Measurements from ENCODE around the gene IRAK1.

IRAK1 gene

DNA sequence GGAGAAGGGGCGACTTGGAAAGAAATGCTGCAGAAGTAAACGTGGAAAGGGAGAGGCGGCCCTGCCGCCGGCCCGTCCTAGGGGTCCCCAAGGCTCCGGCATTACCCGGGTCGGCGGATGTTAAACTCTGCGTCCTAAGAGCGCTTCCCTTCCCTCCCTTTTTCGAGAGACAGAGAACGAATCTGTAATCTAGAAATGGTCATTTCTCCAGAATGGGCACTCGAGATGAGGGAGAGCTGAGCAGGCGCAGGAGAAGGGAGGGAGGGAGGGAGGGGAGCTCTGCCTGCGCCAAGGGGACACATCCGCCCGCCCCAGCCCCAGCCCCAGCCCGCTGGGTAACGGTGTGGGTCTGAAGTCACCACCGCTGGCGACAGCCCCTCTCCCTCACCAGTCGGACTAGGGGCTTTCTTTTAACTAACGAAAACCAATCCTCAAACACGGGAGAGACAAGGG lies 49.8 kb downstream of the IRAK1 start:
- DNase-seq: no peak

DNA sequence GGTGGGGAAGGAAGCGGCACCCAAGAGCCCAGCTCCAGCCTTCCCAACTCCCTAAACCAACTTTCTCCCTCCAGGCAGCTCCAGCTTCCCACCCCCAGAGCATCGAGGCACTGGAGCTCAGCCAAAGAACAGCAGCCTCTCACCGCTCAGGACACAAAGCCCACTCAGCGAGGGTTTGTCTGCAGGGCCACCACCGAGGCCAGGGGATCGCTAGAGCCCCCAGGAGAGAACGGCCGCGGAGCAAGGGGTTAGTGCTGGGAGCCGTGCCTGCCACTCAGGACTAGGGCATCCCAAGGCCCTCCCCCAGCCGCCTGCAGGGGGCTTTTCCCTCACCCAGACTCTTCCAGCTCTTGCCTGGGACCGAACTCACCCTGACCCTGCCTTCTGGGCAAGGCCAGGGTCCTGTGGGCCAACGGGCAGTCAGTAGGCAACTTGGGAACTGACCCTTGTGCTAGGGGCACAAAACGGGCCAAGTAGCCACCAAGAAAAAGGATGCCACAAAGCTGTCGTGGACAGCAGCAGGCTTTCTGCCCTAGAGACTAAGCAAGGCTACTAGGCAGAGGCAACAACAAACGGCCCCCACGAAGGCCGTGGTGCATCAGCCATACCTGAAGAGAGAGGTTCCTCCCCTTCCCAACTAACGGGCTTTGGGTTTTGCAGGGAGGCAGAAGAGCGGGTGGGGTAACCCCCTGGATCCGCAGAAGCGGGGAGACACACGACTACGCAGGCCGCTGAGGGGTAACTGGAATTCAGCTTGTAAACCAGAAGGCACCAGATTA lies 50.4 kb downstream of the IRAK1 start:
- DNase-seq: no peak

DNA sequence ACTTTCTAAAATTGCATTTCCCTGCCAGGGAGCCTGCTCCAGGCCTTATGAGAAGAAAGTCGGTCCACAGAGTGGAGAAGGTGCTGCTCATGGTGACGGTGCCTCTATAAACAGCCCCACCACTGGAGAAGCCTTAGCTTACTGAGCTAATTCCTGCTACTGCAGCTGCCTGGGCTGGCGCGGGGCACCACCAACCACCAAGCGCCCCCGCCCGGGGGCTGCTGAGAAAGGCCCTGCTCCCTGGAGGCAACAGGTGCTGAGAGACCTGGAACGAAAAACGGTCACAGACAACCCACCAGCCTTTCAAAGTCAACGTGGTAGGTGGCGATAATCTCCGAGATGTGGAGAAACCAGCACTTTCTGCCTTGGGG lies 51.0 kb downstream of the IRAK1 start:
- peak; percentile 70 for DNase-seq

DNA sequence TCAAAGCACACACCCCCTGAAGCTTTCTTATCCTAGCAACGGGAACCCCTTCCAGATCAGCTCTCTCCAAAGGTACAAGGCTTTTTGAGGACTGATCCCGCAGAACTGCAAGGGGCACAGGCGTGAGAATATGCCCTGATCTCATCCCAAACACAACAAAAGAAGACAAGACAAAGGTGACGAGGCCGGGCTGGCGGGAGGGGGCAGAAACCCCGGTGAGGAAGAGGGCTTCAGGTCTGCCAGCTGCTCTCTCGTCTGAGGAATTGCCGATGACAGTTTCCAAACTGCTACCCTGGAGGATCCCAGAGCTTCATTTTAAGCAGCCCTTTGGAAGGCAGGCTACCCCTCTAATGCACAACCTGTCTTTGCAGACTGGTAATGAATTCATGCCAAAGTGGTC lies 51.4 kb downstream of the IRAK1 start:
- DNase-seq: no peak

DNA sequence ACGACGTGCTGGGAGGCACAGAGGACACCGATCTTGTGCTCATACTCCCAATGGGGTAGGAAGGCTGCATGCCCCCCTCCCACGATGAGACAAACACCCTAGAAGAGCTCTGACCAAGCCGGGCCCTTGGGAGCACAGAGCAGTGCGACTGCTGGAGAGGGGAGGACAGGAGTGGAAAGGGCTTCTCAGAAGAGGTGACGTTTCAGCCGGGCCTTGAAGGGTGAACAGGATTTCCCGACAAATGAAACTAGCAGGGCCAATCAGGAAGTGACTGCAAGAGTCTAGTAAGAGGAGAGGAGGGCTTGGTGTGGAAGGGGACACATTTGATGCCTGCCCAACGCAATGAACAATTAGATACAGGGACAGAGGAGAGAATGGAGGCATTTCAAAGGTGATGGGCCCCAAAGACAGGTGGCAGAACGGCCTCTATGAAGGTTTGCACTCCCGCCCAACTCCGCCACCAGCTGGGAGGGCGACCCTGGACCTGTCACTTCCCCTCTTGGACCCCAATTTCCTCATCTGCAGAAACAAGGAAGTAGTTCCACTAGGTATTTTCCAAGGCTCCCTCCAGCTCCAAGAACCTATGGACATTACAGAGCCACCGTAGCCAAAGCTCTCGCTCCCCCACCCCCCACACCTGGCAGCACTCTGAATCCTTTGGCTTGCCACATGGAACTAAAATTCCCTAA lies 52.0 kb downstream of the IRAK1 start:
- no peak for DNase-seq

DNA sequence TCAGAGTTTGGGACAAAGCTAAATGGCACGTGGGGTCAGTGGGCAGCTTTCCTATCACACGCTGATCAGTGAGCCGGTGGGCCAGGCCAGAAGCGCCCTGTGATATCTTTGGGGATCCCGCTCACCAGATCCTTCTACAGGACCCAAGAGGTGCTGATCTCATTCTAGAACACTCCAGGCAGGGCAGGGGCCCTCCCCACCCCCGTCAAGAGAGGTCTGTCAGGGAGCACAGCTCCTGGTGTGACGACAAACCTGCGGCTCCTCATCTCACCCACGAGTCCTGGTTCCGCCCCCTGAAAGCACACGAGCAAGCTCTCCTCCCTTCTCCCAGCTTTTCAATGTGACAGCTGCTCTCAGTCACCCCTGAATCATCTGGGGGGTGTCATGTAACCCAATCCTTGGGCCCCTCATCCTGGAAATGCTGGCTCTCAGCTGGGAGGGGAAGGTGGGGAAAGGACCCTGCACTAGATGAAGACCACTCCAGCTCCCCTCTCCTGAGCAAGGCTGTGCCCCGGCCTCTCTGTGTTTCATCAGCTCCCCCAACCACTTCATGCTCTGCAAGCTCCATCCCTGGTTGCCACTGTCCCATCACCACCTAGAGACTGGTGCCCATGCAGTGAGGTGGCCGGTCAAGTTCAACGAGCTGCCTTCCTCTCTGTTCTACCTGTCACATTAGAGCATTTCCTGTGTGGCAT lies 52.7 kb downstream of the IRAK1 start:
- DNase-seq: no peak

DNA sequence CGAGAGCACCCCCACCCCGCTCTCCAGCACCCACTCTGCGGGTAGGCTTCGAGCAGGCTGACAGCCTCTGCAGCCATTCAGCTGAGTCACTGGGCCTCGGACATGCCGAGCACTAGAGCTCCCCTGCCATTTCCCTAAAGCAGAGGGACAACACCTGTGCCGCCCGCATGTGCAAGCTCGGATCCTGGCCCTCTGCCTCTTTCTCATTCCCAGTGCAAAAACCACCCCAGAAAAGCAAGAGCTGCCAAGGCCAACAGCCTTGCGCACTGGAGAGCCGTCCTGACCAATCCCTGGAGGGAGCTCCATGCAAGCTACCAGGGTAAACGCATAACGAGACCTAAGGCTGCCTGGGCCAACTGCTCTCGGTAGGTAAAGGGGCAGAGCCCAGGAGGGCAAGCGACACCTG lies 53.4 kb downstream of the IRAK1 start:
- no peak for DNase-seq

DNA sequence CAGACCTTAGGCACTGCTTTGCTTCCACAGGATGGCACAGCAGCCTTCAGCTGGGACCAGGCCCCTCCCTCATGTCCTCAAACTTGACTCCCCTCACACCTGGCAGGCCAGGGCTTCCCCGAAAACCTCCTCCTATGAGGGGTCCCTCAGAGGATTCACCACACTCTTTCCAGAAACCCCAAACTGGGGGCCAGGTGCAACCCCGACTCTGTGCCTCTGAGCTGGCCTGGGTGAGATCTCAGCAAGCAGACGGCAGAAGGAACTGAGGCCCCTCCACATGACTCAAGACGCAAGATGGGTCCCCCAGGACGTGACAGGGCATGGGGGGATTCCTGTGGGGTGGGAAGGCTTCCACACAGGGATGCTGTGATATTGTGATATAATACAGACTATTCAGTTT lies 54.3 kb downstream of the IRAK1 start:
- no peak for DNase-seq

DNA sequence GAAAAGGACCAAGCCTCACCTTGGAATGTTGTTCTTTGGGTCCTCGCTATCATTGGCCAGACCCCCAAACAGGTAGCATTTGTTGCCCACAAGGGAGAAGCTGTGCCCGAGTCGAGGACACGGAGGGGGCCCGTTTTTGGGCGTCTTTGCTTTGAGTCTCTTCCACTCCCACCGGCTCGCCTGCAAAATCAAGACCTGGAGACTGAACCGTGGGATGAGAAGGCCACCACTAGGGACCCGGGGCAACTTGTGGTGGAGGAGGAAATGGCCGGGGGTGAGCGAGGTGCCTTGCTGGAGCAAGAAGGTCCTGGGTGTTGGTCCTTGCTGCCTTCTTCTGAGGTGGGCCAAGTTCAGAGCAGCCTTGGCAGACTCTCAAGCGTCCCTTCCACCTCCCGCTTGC lies 55.6 kb downstream of the IRAK1 start:
- DNase-seq: no peak

DNA sequence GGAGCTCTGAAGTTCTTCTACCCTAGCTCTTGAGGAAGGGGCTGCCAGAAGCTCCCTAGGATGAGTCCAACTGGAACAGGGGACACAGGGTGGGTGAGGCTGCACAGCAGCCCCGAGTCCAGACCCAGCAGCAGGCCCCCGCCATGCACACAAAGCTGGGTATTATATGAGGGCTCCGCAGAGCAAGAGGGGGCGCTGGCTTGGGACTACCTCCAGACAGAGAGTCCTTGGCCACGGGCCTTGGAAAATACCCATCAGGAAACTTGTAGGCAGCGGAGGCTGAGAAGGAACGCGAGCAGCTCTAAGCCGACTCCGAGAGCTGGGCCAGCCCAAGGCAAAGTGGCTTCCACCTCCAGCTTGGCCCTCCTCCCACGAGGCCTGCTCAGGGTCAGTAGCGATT lies 56.2 kb downstream of the IRAK1 start:
- DNase-seq: no peak

DNA sequence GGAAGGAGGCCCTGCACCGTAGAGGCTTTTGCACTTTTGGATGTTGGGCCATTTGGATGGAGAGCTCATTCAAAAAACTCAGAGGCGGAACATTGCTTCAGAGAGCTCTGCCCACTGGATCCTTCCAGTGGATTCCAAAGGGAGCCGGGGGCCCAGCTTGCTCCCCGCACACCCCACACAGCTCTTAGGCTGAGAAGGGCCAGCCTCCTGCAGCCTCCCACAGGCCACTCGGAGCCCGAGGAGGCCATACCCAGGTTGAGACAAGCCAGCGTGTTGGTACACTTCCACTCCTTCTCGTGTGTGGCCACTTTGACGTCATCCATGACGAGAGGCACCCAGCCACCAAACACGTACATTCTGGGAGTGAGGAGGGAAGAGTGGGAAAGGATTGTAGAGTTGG lies 58.4 kb downstream of the IRAK1 start:
- DNase-seq: no peak

DNA sequence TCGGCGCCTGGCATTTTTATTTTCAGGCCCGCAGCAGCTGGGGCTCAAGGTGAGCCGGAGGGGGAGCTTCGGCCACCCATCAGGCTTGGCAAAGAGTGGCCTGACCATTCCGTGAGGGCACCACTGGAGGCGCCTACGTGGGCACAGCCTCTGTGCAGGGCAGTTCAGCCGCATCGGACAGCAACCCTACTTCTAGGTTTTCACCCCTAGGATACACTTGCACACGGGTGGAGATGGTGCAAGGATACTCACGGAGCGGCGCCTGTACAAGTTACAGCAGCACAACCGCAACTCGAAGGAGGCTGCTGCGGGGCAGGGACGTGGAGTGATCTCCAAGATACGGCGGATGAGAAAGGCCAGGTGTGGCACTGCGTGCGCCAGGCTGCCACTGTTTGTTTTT lies 58.9 kb downstream of the IRAK1 start:
- DNase-seq: no peak
